ENCODE results near the gene FAM171A1. TPM values are rescaled to one million over a fixed set of nuclear protein-coding genes. Genes with fewer than 3 reads are reported as not detected.
A peak's percentile ranks its signal among the peaks of the same experiment; 100 is the strongest.

FAM171A1 gene
- total RNA-seq, 1 donor from 2014 or later, result 51.9 TPM

- Histone ChIP-seq H3K27me3 (ENCODE audit: insufficient read depth, low read length) (no peaks in the 10 kb centered on the region), H4K20me1 (ENCODE audit: insufficient read depth, low read length) (no peaks in the 10 kb centered on the region), H2AFZ (ENCODE audit: low read depth, low read length) (no peak overlapping the region), H3K36me3 (ENCODE audit: insufficient read depth, low read length) (no peaks in the 10 kb centered on the region), H3K4me1 (ENCODE audit: insufficient read depth, low read length) (peaks cover 22% of the 10 kb centered on the region), H3K4me3 (ENCODE audit: insufficient read depth, low read depth, low read length) (no peak overlapping the region), H3K79me2 (ENCODE audit: insufficient read depth, low read length) (no peaks in the 10 kb centered on the region), H3K9ac (ENCODE audit: low read length) (peak overlapping the region; percentile 62), H3K4me2 (ENCODE audit: low read length) (no peak overlapping the region), H3K9me3 (ENCODE audit: insufficient read depth, low read depth, low read length) (no peaks in the 10 kb centered on the region), H3K27ac (ENCODE audit: low read depth, low read length) (peak overlapping the region; percentile 78)
- TF ChIP-seq, protein P1, sequence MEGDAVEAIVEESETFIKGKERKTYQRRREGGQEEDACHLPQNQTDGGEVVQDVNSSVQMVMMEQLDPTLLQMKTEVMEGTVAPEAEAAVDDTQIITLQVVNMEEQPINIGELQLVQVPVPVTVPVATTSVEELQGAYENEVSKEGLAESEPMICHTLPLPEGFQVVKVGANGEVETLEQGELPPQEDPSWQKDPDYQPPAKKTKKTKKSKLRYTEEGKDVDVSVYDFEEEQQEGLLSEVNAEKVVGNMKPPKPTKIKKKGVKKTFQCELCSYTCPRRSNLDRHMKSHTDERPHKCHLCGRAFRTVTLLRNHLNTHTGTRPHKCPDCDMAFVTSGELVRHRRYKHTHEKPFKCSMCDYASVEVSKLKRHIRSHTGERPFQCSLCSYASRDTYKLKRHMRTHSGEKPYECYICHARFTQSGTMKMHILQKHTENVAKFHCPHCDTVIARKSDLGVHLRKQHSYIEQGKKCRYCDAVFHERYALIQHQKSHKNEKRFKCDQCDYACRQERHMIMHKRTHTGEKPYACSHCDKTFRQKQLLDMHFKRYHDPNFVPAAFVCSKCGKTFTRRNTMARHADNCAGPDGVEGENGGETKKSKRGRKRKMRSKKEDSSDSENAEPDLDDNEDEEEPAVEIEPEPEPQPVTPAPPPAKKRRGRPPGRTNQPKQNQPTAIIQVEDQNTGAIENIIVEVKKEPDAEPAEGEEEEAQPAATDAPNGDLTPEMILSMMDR (IDR thresholded peaks at IDR 0.05; ENCODE audit: insufficient read depth, low read depth, low read length), result no peak
- Mint-ChIP-seq H3K27ac (ENCODE audit: unreplicated experiment) (peak overlapping the region; percentile 98), H3K9me3 (ENCODE audit: unreplicated experiment) (no peaks in the 10 kb centered on the region), H3K4me3 (ENCODE audit: unreplicated experiment) (peak overlapping the region; percentile 8), H3K27me3 (ENCODE audit: low read depth, unreplicated experiment) (no peaks in the 10 kb centered on the region), H3K36me3 (ENCODE audit: low read depth, unreplicated experiment) (peaks cover 3% of the 10 kb centered on the region), H3K4me1 (ENCODE audit: low read depth, unreplicated experiment) (peaks cover 28% of the 10 kb centered on the region)
- DNase-seq (ENCODE audit: low read depth) (peak; percentile 65), FAIRE-seq (peak; percentile 26)
Measured at GRCh38 chr10:15237351-15237750, 133.7 kb downstream of the FAM171A1 start.

GRCh38 chr10:15236340-15236739, 134.7 kb downstream of the FAM171A1 start:
- no peaks in the 10 kb centered on the region for H3K36me3 ChIP-seq (ENCODE audit: insufficient read depth, low read length)
- no peak overlapping the region for H3K4me2 ChIP-seq (ENCODE audit: low read length)
- no peaks in the 10 kb centered on the region for H3K27me3 ChIP-seq (ENCODE audit: insufficient read depth, low read length)
- Mint-ChIP-seq H3K36me3 (ENCODE audit: low read depth, unreplicated experiment) (peaks cover 3% of the 10 kb centered on the region), H3K27ac (ENCODE audit: unreplicated experiment) (peak overlapping the region; percentile 98), H3K4me1 (ENCODE audit: low read depth, unreplicated experiment) (peaks cover 28% of the 10 kb centered on the region), H3K27me3 (ENCODE audit: low read depth, unreplicated experiment) (no peaks in the 10 kb centered on the region), H3K9me3 (ENCODE audit: unreplicated experiment) (no peaks in the 10 kb centered on the region), H3K4me3 (ENCODE audit: unreplicated experiment) (no peak overlapping the region)
- no peak for FAIRE-seq
- no peaks in the 10 kb centered on the region for H4K20me1 ChIP-seq (ENCODE audit: insufficient read depth, low read length)
- DNase-seq (ENCODE audit: low read depth), result peak; percentile 15
- H3K27ac ChIP-seq (ENCODE audit: low read depth, low read length), result peak overlapping the region; percentile 78
- peaks cover 22% of the 10 kb centered on the region for H3K4me1 ChIP-seq (ENCODE audit: insufficient read depth, low read length)
- H3K4me3 ChIP-seq (ENCODE audit: insufficient read depth, low read depth, low read length), result no peak overlapping the region
- H3K9ac ChIP-seq (ENCODE audit: low read length), result peak overlapping the region; percentile 62
- TF ChIP-seq EZH2 (IDR thresholded peaks at IDR 0.05; ENCODE audit: insufficient read depth, low read length), result no peak
- TF ChIP-seq, protein P1 (IDR thresholded peaks at IDR 0.05; ENCODE audit: insufficient read depth, low read depth, low read length), result no peak
- no peaks in the 10 kb centered on the region for H3K9me3 ChIP-seq (ENCODE audit: insufficient read depth, low read depth, low read length)
- H2AFZ ChIP-seq (ENCODE audit: low read depth, low read length), result no peak overlapping the region
- no peaks in the 10 kb centered on the region for H3K79me2 ChIP-seq (ENCODE audit: insufficient read depth, low read length)

GRCh38 chr10:15232279-15232678, 138.8 kb downstream of the FAM171A1 start:
- DNase-seq (ENCODE audit: low read depth), result no peak
- Histone ChIP-seq H3K9ac (ENCODE audit: low read length) (no peak overlapping the region), H3K36me3 (ENCODE audit: insufficient read depth, low read length) (no peaks in the 10 kb centered on the region), H3K27ac (ENCODE audit: low read depth, low read length) (no peak overlapping the region), H3K4me2 (ENCODE audit: low read length) (no peak overlapping the region), H2AFZ (ENCODE audit: low read depth, low read length) (no peak overlapping the region), H3K4me3 (ENCODE audit: insufficient read depth, low read depth, low read length) (no peak overlapping the region), H3K27me3 (ENCODE audit: insufficient read depth, low read length) (no peaks in the 10 kb centered on the region), H3K9me3 (ENCODE audit: insufficient read depth, low read depth, low read length) (no peaks in the 10 kb centered on the region), H3K79me2 (ENCODE audit: insufficient read depth, low read length) (peaks cover 9% of the 10 kb centered on the region), H4K20me1 (ENCODE audit: insufficient read depth, low read length) (no peaks in the 10 kb centered on the region), H3K4me1 (ENCODE audit: insufficient read depth, low read length) (peaks cover 17% of the 10 kb centered on the region)
- FAIRE-seq, result no peak
- H3K36me3 Mint-ChIP-seq (ENCODE audit: low read depth, unreplicated experiment), result no peaks in the 10 kb centered on the region
- no peak overlapping the region for H3K4me3 Mint-ChIP-seq (ENCODE audit: unreplicated experiment)
- peaks cover 10% of the 10 kb centered on the region for H3K4me1 Mint-ChIP-seq (ENCODE audit: low read depth, unreplicated experiment)
- no peaks in the 10 kb centered on the region for H3K27me3 Mint-ChIP-seq (ENCODE audit: low read depth, unreplicated experiment)
- TF ChIP-seq EZH2 (IDR thresholded peaks at IDR 0.05; ENCODE audit: insufficient read depth, low read length), result no peak
- TF ChIP-seq, protein P1 (IDR thresholded peaks at IDR 0.05; ENCODE audit: insufficient read depth, low read depth, low read length), result no peak
- no peak overlapping the region for H3K27ac Mint-ChIP-seq (ENCODE audit: unreplicated experiment)
- H3K9me3 Mint-ChIP-seq (ENCODE audit: unreplicated experiment), result peaks cover 2% of the 10 kb centered on the region

Measured in astrocyte (in vitro differentiated cells and primary cell).